ENCODE measurements around the gene SURF2. TPM values are rescaled to one million over a fixed set of nuclear protein-coding genes. Genes with fewer than 3 reads are reported as not detected.

Gene SURF2
- total and polyA plus RNA-seq, 9 of the 15 experiments (the other 6 are each of a cell fraction or from before 2014, with no cell fraction given) = 5.5 to 82.5 (median 21.3) TPM

DNA sequence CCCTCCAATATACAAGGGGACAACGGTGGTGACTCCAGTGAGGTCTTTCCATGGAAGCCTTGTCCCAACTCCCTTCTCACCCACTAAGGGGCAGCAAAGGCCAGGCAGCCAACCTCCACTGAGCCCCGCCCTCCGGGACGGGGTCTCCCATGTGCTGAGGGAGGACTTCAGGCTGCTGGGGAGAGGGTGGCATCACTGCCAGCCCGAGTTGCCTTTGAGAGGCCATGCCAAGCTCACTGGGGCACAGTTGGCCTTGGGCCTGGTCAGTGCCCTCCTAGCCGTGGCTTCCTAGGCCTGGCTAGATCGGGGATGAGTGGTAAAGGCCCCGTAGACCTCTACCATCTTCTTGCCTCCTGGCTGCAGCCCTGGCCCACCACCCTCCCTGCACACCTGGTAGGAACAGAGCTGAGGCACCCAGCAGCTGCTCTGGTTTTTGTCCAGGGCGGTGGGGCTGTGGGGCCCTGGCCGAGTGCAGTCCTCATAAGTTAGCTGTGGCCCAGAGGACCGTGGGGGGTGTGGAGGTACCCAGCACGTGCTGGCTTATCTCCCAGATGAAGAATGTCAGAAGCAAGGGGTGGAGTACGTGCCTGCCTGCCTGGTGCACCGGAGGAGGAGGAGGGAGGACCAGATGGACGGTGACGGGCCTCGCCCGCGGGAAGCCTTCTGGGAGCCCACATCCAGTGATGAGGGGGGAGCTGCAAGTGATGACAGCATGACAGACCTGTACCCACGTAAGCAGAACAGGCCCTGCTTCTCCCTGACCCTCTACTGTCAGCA, 3.2 kb downstream of the SURF2 start (continued):
- TF ChIP-seq, protein P1, sequence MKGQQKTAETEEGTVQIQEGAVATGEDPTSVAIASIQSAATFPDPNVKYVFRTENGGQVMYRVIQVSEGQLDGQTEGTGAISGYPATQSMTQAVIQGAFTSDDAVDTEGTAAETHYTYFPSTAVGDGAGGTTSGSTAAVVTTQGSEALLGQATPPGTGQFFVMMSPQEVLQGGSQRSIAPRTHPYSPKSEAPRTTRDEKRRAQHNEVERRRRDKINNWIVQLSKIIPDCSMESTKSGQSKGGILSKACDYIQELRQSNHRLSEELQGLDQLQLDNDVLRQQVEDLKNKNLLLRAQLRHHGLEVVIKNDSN (CRISPR knock-in tag; IDR thresholded peaks at IDR 0.05) = peak; percentile 70
- TF ChIP-seq, protein P2, sequence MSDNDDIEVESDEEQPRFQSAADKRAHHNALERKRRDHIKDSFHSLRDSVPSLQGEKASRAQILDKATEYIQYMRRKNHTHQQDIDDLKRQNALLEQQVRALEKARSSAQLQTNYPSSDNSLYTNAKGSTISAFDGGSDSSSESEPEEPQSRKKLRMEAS (CRISPR knock-in tag; IDR thresholded peaks at IDR 0.05) = peak; percentile 60; the same call in 1 of the 2 replicates
- peak; percentile 50; the same call in 1 of the 2 replicates for TF ChIP-seq CTBP1 (IDR thresholded peaks at IDR 0.05; ENCODE audit: borderline replicate concordance)
- 0 out of 2 replicates have a peak, but pooled peaks have one; percentile 19 for TF ChIP-seq STAG1 (CRISPR knock-in tag; IDR thresholded peaks at IDR 0.05; ENCODE audit: borderline replicate concordance)
- TF ChIP-seq, protein P3, sequence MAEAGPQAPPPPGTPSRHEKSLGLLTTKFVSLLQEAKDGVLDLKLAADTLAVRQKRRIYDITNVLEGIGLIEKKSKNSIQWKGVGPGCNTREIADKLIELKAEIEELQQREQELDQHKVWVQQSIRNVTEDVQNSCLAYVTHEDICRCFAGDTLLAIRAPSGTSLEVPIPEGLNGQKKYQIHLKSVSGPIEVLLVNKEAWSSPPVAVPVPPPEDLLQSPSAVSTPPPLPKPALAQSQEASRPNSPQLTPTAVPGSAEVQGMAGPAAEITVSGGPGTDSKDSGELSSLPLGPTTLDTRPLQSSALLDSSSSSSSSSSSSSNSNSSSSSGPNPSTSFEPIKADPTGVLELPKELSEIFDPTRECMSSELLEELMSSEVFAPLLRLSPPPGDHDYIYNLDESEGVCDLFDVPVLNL (CRISPR knock-in tag; IDR thresholded peaks at IDR 0.05; ENCODE audit: low read depth) = 0 out of 2 replicates have a peak, but pooled peaks have one; percentile 36
- TF ChIP-seq RBM22 (IDR thresholded peaks at IDR 0.05; ENCODE audit: low read depth, low read length, poor library complexity, severe bottlenecking) = peak; percentile 71
- peak; percentile 72 for TF ChIP-seq SMC3 (conservative IDR thresholded peaks at IDR 0.05; ENCODE audit: insufficient read depth, low read depth, low read length)
- no peak for TF ChIP-seq TRIM28 (IDR thresholded peaks at IDR 0.05)
- no peak for TF ChIP-seq IRF2 (CRISPR knock-in tag; IDR thresholded peaks at IDR 0.05)
- TF ChIP-seq DPF2 (IDR thresholded peaks at IDR 0.05) = no peak
- TF ChIP-seq ZNF780A (CRISPR knock-in tag; IDR thresholded peaks at IDR 0.05) = no peak
- TF ChIP-seq ZNF79 (CRISPR knock-in tag; IDR thresholded peaks at IDR 0.05; ENCODE audit: low read depth) = no peak
- TF ChIP-seq ZNF740 (CRISPR knock-in tag; IDR thresholded peaks at IDR 0.05) = peak; percentile 78
- peak in 1 of 2 experiments; percentile 49; a peak in 1 of 4 replicates for TF ChIP-seq ZNF740 (tag; IDR thresholded peaks at IDR 0.05)
- TF ChIP-seq, protein P4, sequence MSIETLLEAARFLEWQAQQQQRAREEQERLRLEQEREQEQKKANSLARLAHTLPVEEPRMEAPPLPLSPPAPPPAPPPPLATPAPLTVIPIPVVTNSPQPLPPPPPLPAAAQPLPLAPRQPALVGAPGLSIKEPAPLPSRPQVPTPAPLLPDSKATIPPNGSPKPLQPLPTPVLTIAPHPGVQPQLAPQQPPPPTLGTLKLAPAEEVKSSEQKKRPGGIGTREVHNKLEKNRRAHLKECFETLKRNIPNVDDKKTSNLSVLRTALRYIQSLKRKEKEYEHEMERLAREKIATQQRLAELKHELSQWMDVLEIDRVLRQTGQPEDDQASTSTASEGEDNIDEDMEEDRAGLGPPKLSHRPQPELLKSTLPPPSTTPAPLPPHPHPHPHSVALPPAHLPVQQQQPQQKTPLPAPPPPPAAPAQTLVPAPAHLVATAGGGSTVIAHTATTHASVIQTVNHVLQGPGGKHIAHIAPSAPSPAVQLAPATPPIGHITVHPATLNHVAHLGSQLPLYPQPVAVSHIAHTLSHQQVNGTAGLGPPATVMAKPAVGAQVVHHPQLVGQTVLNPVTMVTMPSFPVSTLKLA (conservative IDR thresholded peaks at IDR 0.05) = peak; percentile 20 to 79; a peak in 2 of 4 replicates
- TF ChIP-seq ZNF584 (CRISPR knock-in tag; IDR thresholded peaks at IDR 0.05; ENCODE audit: low read depth) = no peak
- TF ChIP-seq ZNF561 (CRISPR knock-in tag; conservative IDR thresholded peaks at IDR 0.05) = no peak
